Gastroesophageal sphincter (tissue), 4 donors: ENCODE measurements around the gene ECEL1. TPM values are rescaled to one million over a fixed set of nuclear protein-coding genes. Genes with fewer than 3 reads are reported as not detected.

Experiments
- ATAC-seq: fragments of 150-250 bp; one replicate; pipeline ENCODE4 v1.9.1; 2016; ENCODE audit warnings: mild to moderate bottlenecking, moderate library complexity
- H3K27ac ChIP-seq, 4 donors: fragments of 200-600 bp; sonication (generic) in 3 of 4; 1 replicate in 3 of 4; 2 replicates in 1 of 4; pipeline ENCODE4 v1.5.1; 2016 to 2019
- H3K27me3 ChIP-seq: fragments of 200-600 bp; sonication (generic); one replicate; pipeline ENCODE4 v1.5.1; 2019
- H3K36me3 ChIP-seq, 2 donors: fragments of 200-600 bp; sonication (generic); one replicate each; pipeline ENCODE4 v1.5.1; 2019; ENCODE audit warnings: control low read depth in 1 of 2
- H3K4me1 ChIP-seq, 3 donors: fragments of 200-600 bp; sonication (generic); 1 replicate in 2 of 3; 2 replicates in 1 of 3; pipeline ENCODE4 v1.5.1; 2016 to 2019; ENCODE audit warnings: control low read depth in 2 of 3
- H3K4me3 ChIP-seq, 2 donors: fragments of 200-600 bp; sonication (generic); one replicate each; pipeline ENCODE4 v1.5.1; 2019; ENCODE audit warnings: mild to moderate bottlenecking in 1 of 2, moderate library complexity in 1 of 2
- H3K9me3 ChIP-seq, 3 donors: fragments of 200-600 bp; sonication (generic); one replicate each; pipeline ENCODE4 v1.5.1; 2017 to 2019; ENCODE audit warnings: control low read depth in 2 of 3
- EP300 ChIP-seq: sonication (generic); formaldehyde crosslinking; IDR thresholded peaks from one replicate; pipeline ENCODE4 v1.6.1; 2017; ENCODE audit warnings: antibody characterized with exemption, mild to moderate bottlenecking
- POLR2A ChIP-seq, 2 donors: fragments of 450-650 bp; IDR thresholded peaks; one replicate each; pipeline ENCODE4 v1.6.1; 2017; ENCODE audit warnings: antibody characterized with exemption in 2 of 2, mild to moderate bottlenecking in 2 of 2, moderate library complexity in 1 of 2
- POLR2AphosphoS5 ChIP-seq: sonication (generic); formaldehyde crosslinking; IDR thresholded peaks from one replicate; pipeline ENCODE4 v1.6.1; 2017; ENCODE audit warnings: antibody characterized with exemption
- WGBS, 2 donors: methylation state at CpG; one replicate each; pipeline ENCODE4 v1.1.5; 2018; ENCODE audit warnings: low coverage in 1 of 2; 5-methylcytosine and 5-hydroxymethylcytosine counted together
- total RNA-seq, 4 donors: library from RNA; depleted of rRNA; stranded (reverse); fragments of >200 nt; gene quantifications; one replicate each; pipeline ENCODE4 v1.1.0, GENCODE V29; 2016
- TF ChIP-seq, protein P1 (sequence below), 4 experiments: fragments of 200-600 bp in 2 of 4; fragments of 450-650 bp in 2 of 4; sonication (generic) in 1 of 4; IDR thresholded peaks; one replicate each; pipeline ENCODE4 v1.5.1; 2017 to 2019; ENCODE audit warnings: antibody characterized with exemption in 4 of 4, mild to moderate bottlenecking in 2 of 4, moderate library complexity in 2 of 4

Gene ECEL1
- total RNA-seq, 4 donors from 2014 or later, result 1.1 to 1.4 TPM; not detected in 2

DNA sequence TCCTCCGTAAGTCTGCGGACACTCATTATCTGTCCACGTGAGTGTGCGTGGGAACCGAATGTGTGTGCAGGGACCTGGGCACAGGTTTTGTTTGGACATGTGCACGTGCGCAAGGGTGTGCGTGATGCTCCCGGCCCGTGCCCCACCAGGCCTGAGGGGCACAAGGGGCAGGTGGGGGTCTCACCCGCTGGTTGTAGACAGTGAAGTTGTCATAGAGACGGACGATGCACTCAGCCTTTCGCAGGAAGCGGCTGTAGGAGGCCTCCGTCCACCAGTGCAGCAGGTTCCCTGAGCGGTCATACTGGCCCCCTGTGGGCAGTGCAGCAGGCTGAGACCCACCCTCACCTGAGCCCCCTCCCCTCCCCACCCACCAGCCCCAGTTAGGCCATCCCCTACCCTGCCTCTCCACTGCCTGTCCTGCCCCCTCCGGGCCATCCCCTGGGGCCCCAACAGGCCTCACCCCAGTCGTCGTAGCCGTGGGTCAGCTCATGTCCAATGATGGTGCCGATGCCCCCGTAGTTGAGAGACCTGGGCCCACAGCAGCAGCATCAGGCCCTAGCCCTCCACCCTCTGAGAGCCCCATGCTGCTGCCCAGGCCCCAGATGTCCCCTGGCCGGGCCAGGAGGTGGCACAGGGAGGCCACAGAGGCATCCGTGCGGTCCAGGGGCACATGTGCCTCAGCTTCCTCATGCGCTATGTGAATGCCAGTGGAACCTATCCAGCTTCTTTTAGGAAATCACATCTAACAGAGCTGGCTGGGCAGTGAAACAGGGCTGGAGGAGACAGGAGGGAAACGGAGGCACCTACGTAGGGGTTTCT lies 6.1 kb downstream of the ECEL1 start:
- peaks cover 79% of the 10 kb centered on the region for H3K27me3 ChIP-seq
- no peak for ATAC-seq
- H3K9me3 ChIP-seq, result no peaks in the 10 kb centered on the region
- no peaks in the 10 kb centered on the region for H3K36me3 ChIP-seq
- no peak overlapping the region for H3K27ac ChIP-seq
- H3K4me3 ChIP-seq, result no peak overlapping the region
- TF ChIP-seq, protein P1, sequence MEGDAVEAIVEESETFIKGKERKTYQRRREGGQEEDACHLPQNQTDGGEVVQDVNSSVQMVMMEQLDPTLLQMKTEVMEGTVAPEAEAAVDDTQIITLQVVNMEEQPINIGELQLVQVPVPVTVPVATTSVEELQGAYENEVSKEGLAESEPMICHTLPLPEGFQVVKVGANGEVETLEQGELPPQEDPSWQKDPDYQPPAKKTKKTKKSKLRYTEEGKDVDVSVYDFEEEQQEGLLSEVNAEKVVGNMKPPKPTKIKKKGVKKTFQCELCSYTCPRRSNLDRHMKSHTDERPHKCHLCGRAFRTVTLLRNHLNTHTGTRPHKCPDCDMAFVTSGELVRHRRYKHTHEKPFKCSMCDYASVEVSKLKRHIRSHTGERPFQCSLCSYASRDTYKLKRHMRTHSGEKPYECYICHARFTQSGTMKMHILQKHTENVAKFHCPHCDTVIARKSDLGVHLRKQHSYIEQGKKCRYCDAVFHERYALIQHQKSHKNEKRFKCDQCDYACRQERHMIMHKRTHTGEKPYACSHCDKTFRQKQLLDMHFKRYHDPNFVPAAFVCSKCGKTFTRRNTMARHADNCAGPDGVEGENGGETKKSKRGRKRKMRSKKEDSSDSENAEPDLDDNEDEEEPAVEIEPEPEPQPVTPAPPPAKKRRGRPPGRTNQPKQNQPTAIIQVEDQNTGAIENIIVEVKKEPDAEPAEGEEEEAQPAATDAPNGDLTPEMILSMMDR (IDR thresholded peaks at IDR 0.05), result no peak
- TF ChIP-seq EP300 (no peak), POLR2AphosphoS5 (no peak), POLR2A (IDR thresholded peaks at IDR 0.05) (no peak)
- H3K4me1 ChIP-seq, result peaks cover 0 to 14% (median 0%) of the 10 kb centered on the region in 3 donors
- 70 to 77% methylated on average over 2 to 8 of the region's 29 CpGs for WGBS, 2 donors

GRCh38 chr2:232480201-232481190 lies 7.1 kb downstream of the ECEL1 start:
- WGBS, 2 donors, result no CpG with 5 or more reads among the region's 26 CpGs
- Histone ChIP-seq H3K36me3 (no peaks in the 10 kb centered on the region), H3K27me3 (peaks cover 77% of the 10 kb centered on the region), H3K4me1 (peaks cover 0 to 3% (median 0%) of the 10 kb centered on the region in 3 donors), H3K4me3 (no peak overlapping the region), H3K27ac (no peak overlapping the region), H3K9me3 (no peaks in the 10 kb centered on the region)
- no peak for ATAC-seq
- TF ChIP-seq, protein P1 (IDR thresholded peaks at IDR 0.05), result no peak
- TF ChIP-seq POLR2A (IDR thresholded peaks at IDR 0.05) (no peak), EP300 (no peak), POLR2AphosphoS5 (no peak)

- Histone ChIP-seq H3K9me3 (no peaks in the 10 kb centered on the region), H3K27me3 (peaks cover 77% of the 10 kb centered on the region), H3K4me1 (no peaks in the 10 kb centered on the region), H3K27ac (no peak overlapping the region), H3K36me3 (no peaks in the 10 kb centered on the region), H3K4me3 (no peak overlapping the region)
- no peak for ATAC-seq
- WGBS, 2 donors, result 76% methylated on average over 8 of the region's 21 CpGs; no CpG with 5 or more reads in 1 of the 2 donors
- TF ChIP-seq POLR2A (IDR thresholded peaks at IDR 0.05) (no peak), POLR2AphosphoS5 (no peak)
Observed at GRCh38 chr2:232479341-232480200, 8.1 kb downstream of the ECEL1 start.

DNA sequence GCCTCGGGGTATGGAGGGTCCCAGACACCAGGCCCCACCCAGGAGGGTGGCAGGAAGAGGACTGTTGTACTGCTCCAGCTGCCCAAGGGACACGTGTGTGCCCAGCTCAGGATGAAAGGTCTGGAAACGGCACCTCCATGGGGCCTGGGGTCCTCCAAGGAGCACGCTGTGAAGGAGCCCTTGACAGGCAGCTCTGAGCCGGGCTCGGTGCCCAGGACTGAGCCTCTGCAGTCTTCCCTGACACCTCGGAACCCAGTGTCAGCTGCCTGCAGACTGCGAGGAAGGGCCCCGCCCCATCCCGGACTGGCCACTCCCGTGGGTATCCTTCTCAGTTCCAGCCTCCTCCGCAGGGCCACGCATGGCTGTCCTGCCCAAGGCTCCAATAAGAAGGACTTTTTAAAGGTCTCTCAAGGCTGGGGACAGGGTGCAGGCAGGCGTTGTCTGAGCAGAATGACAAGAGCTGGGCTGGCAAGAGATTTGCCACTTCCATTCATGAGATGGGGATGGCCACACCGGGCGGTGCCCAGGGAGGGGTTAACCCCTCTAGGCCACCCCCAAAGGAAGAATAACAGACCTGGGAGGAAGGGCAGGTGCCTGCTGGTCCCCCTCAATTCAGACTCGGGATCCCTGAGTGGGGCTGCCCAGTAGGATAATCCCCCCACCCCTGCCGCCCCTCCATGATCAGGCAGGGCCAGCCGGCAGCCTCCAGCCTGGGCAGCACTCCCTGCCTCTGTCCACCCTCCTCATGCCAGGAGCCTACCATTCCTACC lies 8.9 kb downstream of the ECEL1 start:
- Histone ChIP-seq H3K27me3 (peaks cover 77% of the 10 kb centered on the region), H3K36me3 (no peaks in the 10 kb centered on the region), H3K4me1 (no peaks in the 10 kb centered on the region), H3K9me3 (no peaks in the 10 kb centered on the region), H3K4me3 (no peak overlapping the region), H3K27ac (no peak overlapping the region)
- 26 to 40% methylated on average over 1 to 4 of the region's 19 CpGs for WGBS, 2 donors
- no peak for ATAC-seq
- TF ChIP-seq POLR2A (IDR thresholded peaks at IDR 0.05), result no peak
- no peak for TF ChIP-seq POLR2AphosphoS5
- no peak for TF ChIP-seq EP300
